SKM-1 treated with dmso at 0.1 percent for 144 hours (cell line): Measurements from ENCODE around the gene SORL1-AS1.
A peak's percentile ranks its signal among the peaks of the same experiment; 100 is the strongest.

Source experiments
- DNase-seq: peaks from one replicate; lab custom pipeline; 2025; ENCODE audit not compliant: unreplicated experiment; lab: John Stamatoyannopoulos, UW

The SORL1-AS1 gene

GRCh38 chr11:121453589-121454299 is 977 bp upstream of the SORL1-AS1 start:
- DNase-seq: no peak

DNA sequence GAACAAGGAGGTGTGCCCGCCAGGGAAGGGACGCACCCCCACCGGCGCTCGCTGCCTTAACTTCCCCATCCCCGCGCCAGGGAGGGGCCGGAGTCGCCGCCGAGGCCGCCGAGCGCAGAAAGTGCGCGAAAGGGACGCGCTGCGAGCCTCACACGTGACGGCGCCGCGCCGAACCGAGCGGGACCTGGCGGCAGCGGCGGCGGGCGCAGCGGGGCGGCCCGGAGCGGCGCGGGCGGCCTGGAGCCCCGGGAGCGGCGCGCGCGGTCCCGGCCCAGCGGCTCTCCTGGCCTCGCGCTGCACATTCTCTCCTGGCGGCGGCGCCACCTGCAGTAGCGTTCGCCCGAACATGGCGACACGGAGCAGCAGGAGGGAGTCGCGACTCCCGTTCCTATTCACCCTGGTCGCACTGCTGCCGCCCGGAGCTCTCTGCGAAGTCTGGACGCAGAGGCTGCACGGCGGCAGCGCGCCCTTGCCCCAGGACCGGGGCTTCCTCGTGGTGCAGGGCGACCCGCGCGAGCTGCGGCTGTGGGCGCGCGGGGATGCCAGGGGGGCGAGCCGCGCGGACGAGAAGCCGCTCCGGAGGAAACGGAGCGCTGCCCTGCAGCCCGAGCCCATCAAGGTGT is 670 bp downstream of the SORL1-AS1 start, which contains the start of gene SORL1:
Gene SORL1, plus strand, starts transcription at position 329 of the 623 bp plus-strand sequence. Its CDS starts 18 bp downstream, at position 347.
- DNase-seq: peak; percentile 3

- no peak for DNase-seq
Measured at GRCh38 chr11:121451178-121451985, 1.4 kb downstream of the SORL1-AS1 start.

DNA sequence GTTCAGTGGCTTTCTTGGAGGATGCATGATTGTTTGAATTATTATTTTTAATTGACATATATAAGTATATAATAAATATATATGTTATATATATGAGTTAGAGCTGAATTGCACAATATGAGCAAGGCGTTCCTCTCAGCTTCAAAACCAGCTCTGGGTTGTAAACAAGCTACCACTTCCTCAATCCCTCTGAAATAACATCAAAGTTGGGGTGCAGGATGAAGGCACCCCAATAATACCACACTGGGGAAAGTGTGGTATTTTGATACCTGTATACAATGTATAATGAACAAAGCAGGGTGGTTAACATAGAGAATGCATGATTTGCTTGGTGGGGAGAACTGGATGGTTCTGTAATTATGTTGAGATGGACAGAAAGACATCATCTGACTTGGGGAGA is 2.4 kb downstream of the SORL1-AS1 start:
- DNase-seq: no peak

- DNase-seq: no peak
Measured at GRCh38 chr11:121449626-121450025, 3.1 kb downstream of the SORL1-AS1 start.

DNA sequence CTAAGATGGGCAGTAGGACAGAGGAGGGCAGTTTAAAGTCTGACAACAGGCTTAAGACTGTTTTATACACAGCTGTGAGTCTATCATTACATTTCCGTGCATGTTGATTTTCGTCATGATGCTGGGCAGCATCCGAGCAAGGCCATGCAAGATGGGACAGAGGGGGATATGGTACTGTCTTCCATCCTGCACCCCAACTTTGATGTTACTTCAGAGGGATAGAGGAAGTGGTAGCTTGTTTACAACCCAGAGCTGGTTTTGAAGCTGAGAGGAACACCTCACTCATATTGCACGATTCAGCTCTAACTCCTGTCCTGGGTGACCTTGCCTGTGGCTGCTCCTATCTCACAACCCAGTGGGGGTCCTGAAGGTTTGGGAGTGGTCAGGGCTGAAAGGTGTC is 3.6 kb downstream of the SORL1-AS1 start:
- DNase-seq: no peak

- DNase-seq: peak; percentile 50
Measured at GRCh38 chr11:121448431-121448941, 4.3 kb downstream of the SORL1-AS1 start.

DNA sequence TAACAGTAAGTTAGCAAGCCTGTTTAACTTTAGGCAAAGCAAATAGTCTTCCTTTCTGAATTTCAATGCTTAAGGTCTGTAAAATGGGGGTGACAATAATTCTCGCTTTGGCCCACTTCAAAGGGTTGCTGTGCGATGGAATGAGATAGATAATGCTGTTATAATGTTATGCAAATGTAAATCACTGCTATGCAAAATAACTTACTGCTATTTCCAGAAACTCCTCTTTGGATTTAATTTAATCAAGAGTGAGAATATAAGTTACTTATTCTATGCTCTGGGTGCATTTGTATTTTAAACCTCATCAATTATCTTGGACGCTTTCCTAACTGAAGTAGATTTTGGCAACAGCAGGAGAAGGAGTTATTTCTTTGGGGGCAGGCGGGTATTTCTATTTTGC is 4.8 kb downstream of the SORL1-AS1 start:
- no peak for DNase-seq

DNA sequence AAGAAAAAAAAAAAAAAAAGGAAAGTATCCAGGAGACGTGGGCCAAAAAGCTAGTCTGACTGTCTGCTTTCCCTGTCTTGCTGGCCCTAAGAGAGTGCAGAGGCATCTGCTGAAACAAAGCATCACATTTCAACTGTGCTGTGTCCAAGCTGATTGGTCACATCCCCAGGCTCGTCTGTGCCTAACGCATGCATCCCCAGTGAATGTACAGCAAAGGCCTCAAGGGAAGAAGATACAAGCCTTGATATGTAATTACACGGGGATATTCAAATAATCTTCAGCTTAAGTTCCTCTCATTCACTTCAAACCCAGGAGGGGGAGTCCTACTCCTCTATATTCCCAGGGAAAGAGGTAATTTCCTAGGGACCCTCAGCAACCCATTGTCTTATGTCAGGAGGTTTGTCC is 6.0 kb downstream of the SORL1-AS1 start:
- DNase-seq: no peak

DNA sequence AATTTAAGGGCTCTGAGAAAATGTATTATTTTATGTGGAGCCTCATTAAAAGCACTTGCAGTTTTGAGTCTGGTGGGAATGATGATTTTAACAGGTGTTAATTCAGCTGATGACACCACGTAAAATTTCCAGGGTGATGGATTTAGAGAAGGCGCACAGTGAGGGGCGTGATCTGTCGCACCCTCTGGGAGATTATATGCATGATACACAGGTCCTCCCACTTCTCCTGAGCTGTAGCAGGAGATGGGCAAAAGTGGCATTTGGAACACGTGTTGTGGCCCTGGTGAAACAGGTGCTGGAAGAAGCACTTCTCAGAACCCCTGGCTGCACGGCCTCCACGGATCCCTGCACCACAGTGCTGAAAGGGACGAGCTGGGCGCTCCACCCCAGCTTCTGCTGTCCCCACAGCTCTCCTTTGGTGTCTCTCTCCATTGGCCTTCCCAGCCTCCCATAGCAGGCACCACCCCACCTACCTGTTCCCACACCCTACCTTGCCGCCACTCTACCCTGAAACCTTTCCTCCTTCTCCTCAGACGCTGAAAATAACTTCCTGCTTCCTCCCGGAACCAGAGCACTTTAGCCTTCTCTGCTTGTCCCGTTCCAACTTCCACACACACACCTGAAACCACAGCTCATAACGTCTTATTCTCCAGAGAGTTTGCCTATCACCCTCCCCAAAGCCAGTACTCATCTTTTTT is 7.5 kb downstream of the SORL1-AS1 start:
- DNase-seq: no peak

- no peak for DNase-seq
Measured at GRCh38 chr11:121444526-121444925, 8.2 kb downstream of the SORL1-AS1 start.

GRCh38 chr11:121443688-121444275 is 9.0 kb downstream of the SORL1-AS1 start:
- no peak for DNase-seq

- no peak for DNase-seq
Measured at GRCh38 chr11:121441521-121441920, 11.2 kb downstream of the SORL1-AS1 start.

DNA sequence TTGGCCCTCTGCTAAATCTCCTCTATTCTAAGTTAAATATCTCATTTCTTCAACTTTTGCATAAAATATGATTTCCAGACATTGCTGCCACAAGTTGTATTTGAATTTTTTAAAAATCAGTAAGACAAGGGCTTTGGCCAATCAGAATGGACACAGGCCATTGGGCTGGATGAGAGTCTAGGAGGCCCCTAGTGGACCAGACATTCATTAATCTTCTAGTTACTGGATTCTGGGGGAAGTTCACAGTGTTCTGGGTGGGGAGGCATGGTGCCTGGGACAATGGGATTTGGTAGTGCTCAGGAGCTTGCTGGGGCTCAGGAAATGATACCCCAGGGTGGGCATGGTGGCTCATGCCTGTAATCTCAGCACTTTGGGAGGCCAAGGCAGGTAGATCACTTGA is 13.0 kb downstream of the SORL1-AS1 start:
- DNase-seq: no peak

DNA sequence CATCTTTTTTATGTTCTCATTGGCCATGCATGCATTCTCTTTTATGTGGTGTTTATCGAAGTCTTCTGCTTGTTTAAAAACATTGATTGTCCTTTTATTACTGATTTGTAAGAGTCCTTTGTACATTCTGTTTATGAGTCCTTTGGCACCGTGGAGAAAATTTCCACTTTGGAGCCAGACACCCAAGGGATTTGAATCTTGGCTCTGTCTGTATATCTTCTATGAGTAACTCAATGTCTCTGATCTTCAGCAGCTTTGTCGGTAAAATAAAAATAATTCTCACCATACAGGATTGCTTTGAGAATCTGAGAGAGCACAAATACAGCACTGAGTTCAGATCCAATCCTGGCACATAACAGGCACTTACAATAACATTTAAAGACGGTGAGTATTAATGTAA is 13.4 kb downstream of the SORL1-AS1 start:
- DNase-seq: no peak

GRCh38 chr11:121437686-121438078 is 15.1 kb downstream of the SORL1-AS1 start:
- DNase-seq: no peak

GRCh38 chr11:121437018-121437685 is 15.6 kb downstream of the SORL1-AS1 start:
- DNase-seq: no peak

- DNase-seq: no peak
Measured at GRCh38 chr11:121435551-121436511, 16.9 kb downstream of the SORL1-AS1 start.

GRCh38 chr11:121435132-121435531 is 17.6 kb downstream of the SORL1-AS1 start:
- DNase-seq: no peak
